HEK293 (cell line): Measurements from ENCODE around the gene MYADML2.

Experiments
- KLF16 ChIP-seq: fragments of 450-650 bp; formaldehyde crosslinking; IDR thresholded peaks from 2 replicates; pipeline ENCODE4 v1.5.1; 2017; ENCODE audit warnings: missing biosample characterization, missing genetic modification characterization
- PRDM10 ChIP-seq: fragments of 450-650 bp; formaldehyde crosslinking; IDR thresholded peaks from 2 replicates; pipeline ENCODE4 v1.5.1; 2016; ENCODE audit warnings: missing biosample characterization, missing genetic modification characterization
- PRDM2 ChIP-seq: fragments of 450-650 bp; formaldehyde crosslinking; IDR thresholded peaks from 2 replicates; pipeline ENCODE4 v1.5.1; 2016; ENCODE audit warnings: missing biosample characterization, missing genetic modification characterization, borderline replicate concordance
- ZBTB11 ChIP-seq: fragments of 450-650 bp; formaldehyde crosslinking; conservative IDR thresholded peaks from 2 replicates; pipeline ENCODE4 v1.5.1; 2016; ENCODE audit warnings: low read depth, missing biosample characterization, missing genetic modification characterization
- ZBTB17 ChIP-seq: fragments of 450-650 bp; formaldehyde crosslinking; IDR thresholded peaks from 2 replicates; pipeline ENCODE4 v1.5.1; 2016; ENCODE audit warnings: missing biosample characterization, missing genetic modification characterization
- ZBTB26 ChIP-seq: fragments of 450-650 bp; formaldehyde crosslinking; optimal IDR thresholded peaks from 2 replicates; pipeline ENCODE3; 2016; ENCODE audit warnings: missing biosample characterization, mild to moderate bottlenecking, missing genetic modification characterization
- ZBTB6 ChIP-seq: fragments of 450-650 bp; formaldehyde crosslinking; IDR thresholded peaks from 2 replicates; pipeline ENCODE4 v1.5.1; 2017; ENCODE audit warnings: missing biosample characterization, missing genetic modification characterization
- ZNF114 ChIP-seq: fragments of 450-650 bp; formaldehyde crosslinking; IDR thresholded peaks from 2 replicates; pipeline ENCODE4 v1.5.0; 2017; ENCODE audit warnings: missing biosample characterization, missing genetic modification characterization
- ZNF169 ChIP-seq: fragments of 450-650 bp; formaldehyde crosslinking; IDR thresholded peaks from 2 replicates; pipeline ENCODE4 v1.5.1; 2016; ENCODE audit warnings: missing biosample characterization, missing genetic modification characterization
- ZNF221 ChIP-seq: fragments of 450-650 bp; formaldehyde crosslinking; IDR thresholded peaks from 2 replicates; pipeline ENCODE4 v1.5.1; 2017; ENCODE audit warnings: missing biosample characterization, missing genetic modification characterization, borderline replicate concordance
- ZNF248 ChIP-seq: fragments of 450-650 bp; formaldehyde crosslinking; IDR thresholded peaks from 2 replicates; pipeline ENCODE4 v1.5.1; 2017; ENCODE audit warnings: missing biosample characterization, missing genetic modification characterization
- ZNF416 ChIP-seq: fragments of 450-650 bp; formaldehyde crosslinking; IDR thresholded peaks from 2 replicates; pipeline ENCODE4 v1.5.1; 2016; ENCODE audit warnings: missing biosample characterization, missing genetic modification characterization
- ZNF426 ChIP-seq: fragments of 450-650 bp; formaldehyde crosslinking; IDR thresholded peaks from 2 replicates; pipeline ENCODE4 v1.5.1; 2017; ENCODE audit warnings: missing biosample characterization, missing genetic modification characterization, mild to moderate bottlenecking, inconsistent platforms, moderate library complexity
- ZNF433 ChIP-seq: fragments of 450-650 bp; formaldehyde crosslinking; IDR thresholded peaks from 2 replicates; pipeline ENCODE4 v1.5.1; 2016; ENCODE audit warnings: missing biosample characterization, missing genetic modification characterization, low read depth
- ZNF473 ChIP-seq: fragments of 450-650 bp; formaldehyde crosslinking; IDR thresholded peaks from 2 replicates; pipeline ENCODE4 v1.5.1; 2017; ENCODE audit warnings: missing biosample characterization, missing genetic modification characterization
- ZNF629 ChIP-seq: fragments of 450-650 bp; formaldehyde crosslinking; IDR thresholded peaks from 2 replicates; pipeline ENCODE4 v1.5.1; 2017; ENCODE audit warnings: missing biosample characterization, missing genetic modification characterization
- ZNF639 ChIP-seq: fragments of 450-650 bp; formaldehyde crosslinking; IDR thresholded peaks from 2 replicates; pipeline ENCODE4 v1.5.1; 2016; ENCODE audit warnings: missing biosample characterization, missing genetic modification characterization
- ZNF645 ChIP-seq: fragments of 450-650 bp; formaldehyde crosslinking; IDR thresholded peaks from 2 replicates; pipeline ENCODE4; 2016; ENCODE audit warnings: missing biosample characterization, missing genetic modification characterization
- ZNF664 ChIP-seq: fragments of 450-650 bp; formaldehyde crosslinking; IDR thresholded peaks from 2 replicates; pipeline ENCODE4 v1.5.1; 2016; ENCODE audit warnings: missing biosample characterization, missing genetic modification characterization
- ZNF76 ChIP-seq: fragments of 450-650 bp; formaldehyde crosslinking; IDR thresholded peaks from 2 replicates; pipeline ENCODE4; 2016; ENCODE audit warnings: low read depth, missing biosample characterization, missing genetic modification characterization, borderline replicate concordance
- ZSCAN23 ChIP-seq: fragments of 450-650 bp; formaldehyde crosslinking; IDR thresholded peaks from 2 replicates; pipeline ENCODE4 v1.5.1; 2016; ENCODE audit warnings: missing biosample characterization, missing genetic modification characterization

Gene MYADML2

GRCh38 chr17:81941484-81942166 lies 5.4 kb downstream of the MYADML2 start (continued):
- TF ChIP-seq ZNF426 (tag by site-specific recombination), result no peak
- TF ChIP-seq ZBTB26, result no peak
- no peak for TF ChIP-seq KLF16
- TF ChIP-seq ZBTB17 (tag by site-specific recombination), result no peak
- TF ChIP-seq ZNF114, result no peak
- no peak for TF ChIP-seq ZNF473 (tag by site-specific recombination)
- no peak for TF ChIP-seq ZNF664 (tag by site-specific recombination)
- no peak for TF ChIP-seq ZSCAN23
- no peak for TF ChIP-seq ZBTB11 (tag by site-specific recombination)
- no peak for TF ChIP-seq ZNF169 (tag by site-specific recombination)
- TF ChIP-seq ZNF629 (tag by site-specific recombination), result no peak
- no peak for TF ChIP-seq PRDM10
- no peak for TF ChIP-seq ZNF645 (tag by site-specific recombination)
- TF ChIP-seq ZNF639, result no peak
- no peak for TF ChIP-seq ZNF433 (tag by site-specific recombination)
- TF ChIP-seq ZNF416 (tag by site-specific recombination), result no peak
- TF ChIP-seq ZNF248 (tag by site-specific recombination), result no peak
- no peak for TF ChIP-seq PRDM2
- TF ChIP-seq ZNF221 (tag by site-specific recombination), result no peak
- TF ChIP-seq ZNF76 (tag by site-specific recombination), result no peak
- no peak for TF ChIP-seq ZBTB6
